HG03045 (cell line): ENCODE measurements around the gene MYLK4.

Experiments
- ATAC-seq: cut with Tn5 transposase; IDR thresholded peaks from one replicate; pipeline ENCODE4 v1.9.1; 2021; ENCODE audit warnings: mild to moderate bottlenecking, moderate library complexity; ENCODE audit not compliant: unreplicated experiment

MYLK4 gene

GRCh38 chr6:2756687-2757224 lies 6.0 kb upstream of the MYLK4 start:
- ATAC-seq: no peak

- no peak for ATAC-seq
Measured at GRCh38 chr6:2756241-2756640, 5.5 kb upstream of the MYLK4 start.

DNA sequence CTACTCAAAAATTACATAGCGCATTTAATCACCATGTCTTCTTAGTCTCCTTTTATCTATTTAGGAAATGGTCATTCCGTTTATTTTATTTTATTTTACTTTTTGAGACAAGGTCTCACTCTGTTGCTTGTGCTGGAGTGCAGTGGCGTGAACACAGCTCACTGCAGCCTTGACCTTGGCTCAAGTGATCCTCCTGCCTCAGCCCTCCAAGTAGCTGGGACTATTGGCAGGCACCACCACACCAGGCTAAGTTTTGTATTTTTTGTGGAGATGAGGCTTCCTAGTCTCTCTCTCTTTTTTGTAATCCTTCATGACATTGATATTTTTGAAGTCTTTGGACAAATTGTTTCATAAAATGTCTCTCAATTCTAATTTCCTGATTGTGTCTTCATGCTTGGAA lies 4.7 kb upstream of the MYLK4 start:
- no peak for ATAC-seq

GRCh38 chr6:2754911-2755310 lies 4.2 kb upstream of the MYLK4 start:
- no peak for ATAC-seq

GRCh38 chr6:2754393-2754792 lies 3.7 kb upstream of the MYLK4 start:
- ATAC-seq: no peak

DNA sequence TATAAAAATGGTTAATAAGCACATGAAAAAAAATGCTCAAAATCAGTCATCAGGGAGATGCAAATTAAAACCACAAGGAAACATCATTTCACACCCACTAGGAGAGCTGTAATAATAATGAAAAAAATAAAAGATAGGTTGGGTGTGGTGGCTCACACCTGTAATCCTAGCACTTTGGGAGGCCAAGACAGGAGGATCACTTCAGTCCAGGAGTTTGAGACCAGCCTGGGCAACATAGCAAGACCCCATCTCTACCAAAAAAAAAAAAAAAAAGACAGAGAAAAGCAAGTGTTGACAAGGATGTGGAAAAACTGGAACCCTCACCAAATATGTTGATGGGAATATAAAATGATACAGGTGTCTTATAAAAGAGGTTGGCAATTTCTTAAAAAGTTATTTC lies 3.0 kb upstream of the MYLK4 start:
- no peak for ATAC-seq

DNA sequence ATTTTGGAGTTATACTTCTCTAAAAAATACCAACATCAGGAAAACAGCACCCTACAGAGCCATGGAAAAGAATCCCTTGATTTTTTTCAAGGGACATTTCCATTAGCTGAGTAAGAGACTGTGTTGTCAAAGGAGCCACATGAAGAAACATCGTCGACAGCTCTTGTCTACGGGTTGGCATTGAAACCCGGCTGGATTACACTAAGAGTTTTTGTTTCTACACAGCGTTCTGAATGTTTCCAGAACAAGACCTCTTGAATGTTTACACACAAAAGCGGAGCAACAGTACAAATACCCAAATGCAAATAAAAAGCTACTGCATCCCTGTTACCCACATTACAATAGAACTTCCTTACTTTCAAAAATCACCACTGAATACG lies 2.4 kb upstream of the MYLK4 start:
- no peak for ATAC-seq

- ATAC-seq: no peak
Measured at GRCh38 chr6:2752477-2753109, 1.9 kb upstream of the MYLK4 start.

DNA sequence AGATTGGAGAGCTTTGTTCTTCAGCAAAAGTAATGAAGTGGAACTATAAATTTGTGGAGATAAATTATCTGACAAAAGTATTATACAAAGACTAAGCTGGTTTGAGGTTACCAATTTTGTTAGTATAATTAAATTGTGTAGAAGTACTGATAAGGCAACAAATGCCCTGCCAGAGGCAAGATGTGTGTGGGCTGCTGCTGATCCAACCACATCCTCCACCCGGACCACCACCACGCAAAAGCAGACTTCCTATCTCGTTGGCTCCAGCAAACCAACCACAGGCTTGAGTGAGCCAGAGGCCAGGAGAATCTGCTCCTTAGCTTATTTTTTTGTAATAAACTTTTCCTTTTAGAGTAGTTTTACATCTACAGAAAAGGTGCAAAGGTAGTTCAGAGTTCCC lies 1.1 kb upstream of the MYLK4 start:
- ATAC-seq: no peak

DNA sequence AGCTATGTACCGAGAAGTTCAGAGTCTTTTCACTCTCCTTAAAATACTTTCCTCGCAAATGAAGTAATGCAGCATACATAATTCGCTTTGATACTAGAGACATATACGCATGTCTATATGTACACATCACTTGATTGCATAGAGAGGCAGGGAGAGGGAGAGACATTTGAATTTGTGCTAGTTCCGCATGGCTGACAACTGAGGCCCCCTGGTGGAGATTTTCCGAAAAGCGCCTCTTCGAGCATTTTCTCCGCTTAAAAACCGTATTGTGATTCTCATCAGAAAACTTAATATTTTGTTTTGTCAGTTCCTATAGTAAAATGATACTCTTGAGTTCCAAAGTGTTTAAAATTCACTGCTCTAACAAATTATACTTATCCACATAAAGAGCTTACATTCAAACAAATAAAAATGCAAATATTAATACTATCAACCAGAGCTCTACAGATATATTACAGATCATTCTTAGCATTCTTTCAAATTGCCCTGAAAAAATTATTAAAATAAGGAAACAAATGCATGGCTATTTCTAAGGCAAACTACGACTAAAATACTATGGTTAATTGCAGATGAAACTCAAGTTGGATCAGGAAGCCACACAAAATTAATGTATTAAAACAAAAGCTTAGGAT lies 637 bp downstream of the MYLK4 start:
- ATAC-seq: no peak

DNA sequence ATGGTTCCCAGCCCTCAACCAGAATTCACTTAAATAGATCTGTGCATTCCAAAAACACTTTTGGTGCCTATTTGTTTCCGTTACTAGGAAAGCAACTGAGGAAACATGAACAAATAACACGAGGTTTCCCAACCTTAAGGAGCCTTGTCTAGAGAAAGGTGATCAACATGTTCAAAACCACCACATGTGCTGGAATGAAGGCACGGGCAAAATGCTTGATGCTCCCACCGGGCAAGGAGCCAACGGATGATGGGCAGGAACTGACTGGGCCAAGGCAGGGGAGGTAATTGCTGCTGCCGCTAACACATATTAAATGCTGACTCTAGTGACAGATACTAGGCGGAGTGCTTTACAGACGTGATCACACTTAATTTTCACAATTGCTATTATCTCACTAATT lies 2.5 kb downstream of the MYLK4 start:
- ATAC-seq: no peak

- ATAC-seq: no peak
Measured at GRCh38 chr6:2746557-2747061, 4.1 kb downstream of the MYLK4 start.

- no peak for ATAC-seq
Measured at GRCh38 chr6:2745246-2745645, 5.5 kb downstream of the MYLK4 start.

DNA sequence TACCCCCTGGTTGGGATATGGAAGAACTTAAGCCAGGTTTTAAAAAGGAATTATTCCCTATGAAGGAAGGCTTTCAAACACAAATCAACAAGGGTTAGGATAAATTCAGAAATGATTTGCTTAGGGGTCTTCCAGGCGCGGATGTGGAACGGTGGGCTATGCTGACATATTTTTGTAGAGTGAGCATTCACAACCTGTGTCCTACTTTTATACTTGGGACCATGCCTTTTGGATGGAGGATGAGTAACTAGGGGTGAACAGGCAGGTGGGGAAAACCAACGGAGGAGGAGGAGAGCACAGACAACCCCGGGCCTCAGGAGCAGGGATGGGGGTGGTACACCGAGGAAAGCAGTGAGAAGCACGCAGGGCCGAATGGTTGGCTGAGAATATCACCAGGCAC lies 5.9 kb downstream of the MYLK4 start:
- ATAC-seq: no peak

- no peak for ATAC-seq
Measured at GRCh38 chr6:2744209-2744771, 6.4 kb downstream of the MYLK4 start.

- ATAC-seq: no peak
Measured at GRCh38 chr6:2743280-2744208, 7.2 kb downstream of the MYLK4 start.

DNA sequence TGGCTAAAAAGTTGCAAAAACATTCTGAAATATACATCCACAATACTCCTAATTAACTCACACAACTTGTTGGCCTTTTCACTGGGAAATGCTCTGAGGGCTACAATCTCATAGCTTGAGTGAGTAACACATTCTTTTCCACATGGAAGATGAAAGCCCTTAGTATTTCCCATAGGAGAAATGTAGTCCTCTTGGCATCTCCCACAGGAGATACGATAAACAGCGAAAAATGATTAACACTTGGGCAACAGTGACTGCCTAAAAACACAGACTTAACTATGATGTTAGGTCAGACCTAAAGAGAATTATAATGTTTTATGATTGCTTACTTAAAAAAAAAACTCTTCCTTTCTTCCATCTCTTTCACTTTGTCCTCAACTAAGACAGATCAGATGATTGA lies 9.0 kb downstream of the MYLK4 start:
- no peak for ATAC-seq

- no peak for ATAC-seq
Measured at GRCh38 chr6:2740581-2740980, 10.1 kb downstream of the MYLK4 start.

DNA sequence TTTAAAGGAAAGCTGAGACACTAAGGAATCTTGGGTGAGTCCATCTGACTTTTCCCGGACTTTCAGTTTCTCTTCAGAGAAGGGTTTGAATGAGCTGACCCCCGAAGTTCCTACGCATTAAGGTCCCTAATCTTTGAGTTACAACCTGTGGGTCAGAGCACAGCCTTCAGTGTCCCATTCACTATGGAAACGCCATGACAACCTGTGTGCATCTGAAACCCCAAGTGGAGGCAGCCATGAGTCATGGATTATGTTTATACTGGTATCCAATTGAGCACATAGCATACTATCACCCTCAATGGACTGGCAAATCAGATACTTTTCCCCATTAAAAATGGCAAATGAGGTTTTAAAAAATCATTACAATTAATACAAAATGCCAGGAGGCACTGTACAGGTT lies 11.4 kb downstream of the MYLK4 start:
- no peak for ATAC-seq

- no peak for ATAC-seq
Measured at GRCh38 chr6:2738373-2738979, 12.2 kb downstream of the MYLK4 start.

DNA sequence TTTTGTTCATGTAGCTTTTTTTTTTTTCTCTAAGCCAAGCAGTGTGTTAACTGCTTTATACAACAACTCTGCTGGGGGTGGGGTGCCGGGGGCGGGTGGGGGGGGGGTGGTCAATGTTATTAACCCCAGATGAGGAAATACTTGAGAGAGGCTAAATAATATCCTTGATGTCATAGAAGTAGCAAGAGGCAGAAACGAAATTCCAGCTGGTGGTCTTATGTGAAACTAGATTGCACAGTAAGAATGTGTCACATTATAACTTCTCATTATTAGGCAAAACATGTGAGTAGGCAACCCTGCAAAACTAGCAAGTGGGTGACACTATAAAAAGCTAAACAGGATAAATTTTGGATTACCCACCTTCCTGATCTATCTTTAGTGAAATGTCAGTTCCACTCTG lies 12.8 kb downstream of the MYLK4 start:
- no peak for ATAC-seq
